GM23338 (cell line): ENCODE results near the gene RSRC1. TPM values are rescaled to one million over a fixed set of nuclear protein-coding genes. Genes with fewer than 3 reads are reported as not detected.

Experiments used
- ATAC-seq: fragments of 200-7000 bp; cut with Tn5 transposase; 3 replicates; pipeline ENCODE4 v1.9.1; 2020
- DNase-seq: peaks from one replicate; pipeline ENCODE4 v3.0.0-alpha.2; 2015; ENCODE audit warnings: low spot score
- H2AFZ ChIP-seq: fragments of 200-600 bp; sonication (generic); 2 replicates; pipeline ENCODE4 v1.8.0; 2016; ENCODE audit warnings: antibody characterized with exemption, mild to moderate bottlenecking, moderate library complexity
- H3F3A ChIP-seq: fragments of 200-600 bp; sonication (generic); replicated peaks from 2 replicates; pipeline ENCODE4 v1.8.0; 2017; ENCODE audit warnings: antibody characterized with exemption, mixed run types, low read depth
- H3K27ac ChIP-seq: fragments of 200-600 bp; sonication (generic); 2 replicates; pipeline ENCODE4 v1.6.1; 2016; ENCODE audit warnings: low read depth
- H3K27me3 ChIP-seq: fragments of 200-600 bp; sonication (generic); 2 replicates; pipeline ENCODE4 v1.8.0; 2016; ENCODE audit warnings: mild to moderate bottlenecking, mixed run types, moderate library complexity; ENCODE audit not compliant: insufficient read depth
- H3K36me3 ChIP-seq: fragments of 200-600 bp; sonication (generic); 2 replicates; pipeline ENCODE4 v1.8.0; 2016; ENCODE audit warnings: mild to moderate bottlenecking; ENCODE audit not compliant: insufficient read depth
- H3K4me1 ChIP-seq: fragments of 200-600 bp; sonication (generic); 2 replicates; pipeline ENCODE4 v1.8.0; 2016; ENCODE audit warnings: mild to moderate bottlenecking, moderate library complexity; ENCODE audit not compliant: insufficient read depth
- H3K4me2 ChIP-seq: fragments of 200-600 bp; sonication (generic); 2 replicates; pipeline ENCODE4 v1.7.1; 2017; ENCODE audit warnings: mixed run types
- H3K4me3 ChIP-seq: fragments of 200-600 bp; sonication (generic); 2 replicates; pipeline ENCODE4 v1.6.1; 2016; ENCODE audit warnings: mixed run types
- H3K79me2 ChIP-seq: fragments of 200-600 bp; sonication (generic); replicated peaks from 2 replicates; pipeline ENCODE4 v1.8.0; 2017; ENCODE audit warnings: mild to moderate bottlenecking; ENCODE audit not compliant: insufficient read depth
- H3K9me2 ChIP-seq: fragments of 200-600 bp; sonication (generic); 2 replicates; pipeline ENCODE4 v1.8.0; 2017; ENCODE audit not compliant: insufficient read depth
- H4K20me1 ChIP-seq: fragments of 200-600 bp; sonication (generic); replicated peaks from 2 replicates; pipeline ENCODE4 v1.8.0; 2017; ENCODE audit warnings: mild to moderate bottlenecking; ENCODE audit not compliant: insufficient read depth
- H3K27ac Mint-ChIP-seq: 2 replicates; pipeline ENCODE4 v1.8.0; 2020; ENCODE audit warnings: inconsistent platforms, mild to moderate bottlenecking, moderate library complexity, mixed read lengths
- H3K27me3 Mint-ChIP-seq: 3 replicates; pipeline ENCODE4 v1.8.0; 2022; ENCODE audit warnings: low read depth, mild to moderate bottlenecking, moderate library complexity, mixed read lengths, inconsistent platforms; ENCODE audit not compliant: insufficient read depth, poor library complexity
- H3K36me3 Mint-ChIP-seq: 3 replicates; pipeline ENCODE4 v1.8.0; 2021; ENCODE audit warnings: low read depth, mild to moderate bottlenecking, inconsistent platforms, moderate library complexity, mixed read lengths
- H3K4me1 Mint-ChIP-seq: 3 replicates; pipeline ENCODE4 v1.8.0; 2020; ENCODE audit warnings: mild to moderate bottlenecking, inconsistent platforms, mixed read lengths
- H3K4me3 Mint-ChIP-seq: 3 replicates; pipeline ENCODE4 v1.8.0; 2021; ENCODE audit warnings: moderate library complexity, mild to moderate bottlenecking, inconsistent platforms, mixed read lengths
- H3K9me3 Mint-ChIP-seq: 3 replicates; pipeline ENCODE4 v1.8.0; 2020; ENCODE audit warnings: moderate library complexity, mild to moderate bottlenecking, inconsistent platforms, mixed read lengths
- CREB1 ChIP-seq: fragments of 250-450 bp; sonication (Bioruptor Pico); IDR thresholded peaks from 2 replicates; pipeline ENCODE4 v1.5.0; 2020; ENCODE audit warnings: low read depth, mild to moderate bottlenecking, moderate library complexity
- EZH2 ChIP-seq: fragments of 200-600 bp; sonication (generic); IDR thresholded peaks from one replicate; pipeline ENCODE4 v1.8.0; 2017; ENCODE audit warnings: antibody characterized with exemption, mild to moderate bottlenecking, low read depth; ENCODE audit not compliant: unreplicated experiment
- EZH2phosphoT487 ChIP-seq: fragments of 200-600 bp; sonication (generic); IDR thresholded peaks from one replicate; pipeline ENCODE4 v1.8.1; 2018; ENCODE audit warnings: antibody characterized with exemption; ENCODE audit not compliant: unreplicated experiment
- JUNB ChIP-seq: IDR thresholded peaks from one replicate; pipeline ENCODE4 v1.6.1; 2016; ENCODE audit warnings: antibody characterized with exemption; ENCODE audit not compliant: unreplicated experiment
- NANOG ChIP-seq: IDR thresholded peaks from 2 replicates; pipeline ENCODE4 v1.6.1; 2016; ENCODE audit warnings: antibody characterized with exemption, borderline replicate concordance
- POLR2AphosphoS5 ChIP-seq: IDR thresholded peaks from 2 replicates; pipeline ENCODE4 v1.6.1; 2016; ENCODE audit warnings: antibody characterized with exemption, low read depth
- STAT1 ChIP-seq: IDR thresholded peaks from one replicate; pipeline ENCODE4 v1.6.1; 2016; ENCODE audit warnings: antibody characterized with exemption; ENCODE audit not compliant: unreplicated experiment
- ZNF331 ChIP-seq: fragments of 250-450 bp; sonication (Bioruptor Pico); IDR thresholded peaks from 2 replicates; pipeline ENCODE4 v1.5.0; 2020; ENCODE audit warnings: low read depth, mild to moderate bottlenecking, moderate library complexity
- polyA plus RNA-seq: library from polyadenylated mRNA; unstranded; fragments of >200 nt; fragmentation: Nextera tagmentation; extraction: Ambion mirVana; gene quantifications from 2 replicates; pipeline ENCODE4 v1.2.1, GENCODE V29; 2016
- total RNA-seq: library from RNA; depleted of rRNA; stranded (reverse); fragments of >200 nt; shearing (Covaris generic); gene quantifications from 2 replicates; pipeline ENCODE4 v1.2.3, GENCODE V29; 2014
- TF ChIP-seq, protein P1 (sequence below), 2 experiments: fragments of 200-600 bp in 1 of 2; sonication (generic) in 1 of 2; conservative IDR thresholded peaks; 2 replicates each; pipeline versions ENCODE4 v1.5.1 to v1.6.1; 2016 to 2017; ENCODE audit warnings: antibody characterized with exemption in 2 of 2, low read depth in 2 of 2, mild to moderate bottlenecking in 2 of 2, moderate library complexity in 1 of 2
- TF ChIP-seq, protein P2 (sequence below): IDR thresholded peaks from one replicate; pipeline ENCODE4 v1.6.1; 2018; ENCODE audit warnings: antibody characterized with exemption; ENCODE audit not compliant: unreplicated experiment
- TF ChIP-seq, protein P3 (sequence below): fragments of 250-450 bp; sonication (Bioruptor Pico); IDR thresholded peaks from 2 replicates; pipeline ENCODE4 v1.5.0; 2020; ENCODE audit warnings: mild to moderate bottlenecking, moderate library complexity

The RSRC1 gene
- total and polyA plus RNA-seq, 2 experiments from 2014 or later = 32.5 to 76.8 TPM

DNA sequence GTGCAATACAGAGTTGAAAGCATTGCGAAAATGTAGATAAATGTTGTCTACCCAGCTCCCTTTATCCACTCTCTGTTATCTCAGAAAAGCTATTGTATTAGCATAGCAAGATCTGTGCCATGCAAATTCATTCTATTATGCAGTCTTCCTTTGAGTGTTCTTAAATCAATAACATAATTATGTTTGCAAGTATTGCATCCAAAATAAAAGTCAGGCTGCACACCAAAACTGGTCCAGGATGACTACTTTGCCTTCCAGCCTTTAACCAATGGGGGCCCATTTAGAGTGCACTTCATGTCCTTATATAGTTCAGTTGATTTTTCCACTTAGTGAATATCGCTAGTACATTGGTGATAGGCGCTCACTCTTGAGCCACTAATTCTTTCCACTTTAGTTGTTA is 353.7 kb downstream of the RSRC1 start (continued):
- TF ChIP-seq EZH2phosphoT487 = no peak
- TF ChIP-seq STAT1 = no peak
- TF ChIP-seq, protein P1, sequence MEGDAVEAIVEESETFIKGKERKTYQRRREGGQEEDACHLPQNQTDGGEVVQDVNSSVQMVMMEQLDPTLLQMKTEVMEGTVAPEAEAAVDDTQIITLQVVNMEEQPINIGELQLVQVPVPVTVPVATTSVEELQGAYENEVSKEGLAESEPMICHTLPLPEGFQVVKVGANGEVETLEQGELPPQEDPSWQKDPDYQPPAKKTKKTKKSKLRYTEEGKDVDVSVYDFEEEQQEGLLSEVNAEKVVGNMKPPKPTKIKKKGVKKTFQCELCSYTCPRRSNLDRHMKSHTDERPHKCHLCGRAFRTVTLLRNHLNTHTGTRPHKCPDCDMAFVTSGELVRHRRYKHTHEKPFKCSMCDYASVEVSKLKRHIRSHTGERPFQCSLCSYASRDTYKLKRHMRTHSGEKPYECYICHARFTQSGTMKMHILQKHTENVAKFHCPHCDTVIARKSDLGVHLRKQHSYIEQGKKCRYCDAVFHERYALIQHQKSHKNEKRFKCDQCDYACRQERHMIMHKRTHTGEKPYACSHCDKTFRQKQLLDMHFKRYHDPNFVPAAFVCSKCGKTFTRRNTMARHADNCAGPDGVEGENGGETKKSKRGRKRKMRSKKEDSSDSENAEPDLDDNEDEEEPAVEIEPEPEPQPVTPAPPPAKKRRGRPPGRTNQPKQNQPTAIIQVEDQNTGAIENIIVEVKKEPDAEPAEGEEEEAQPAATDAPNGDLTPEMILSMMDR (conservative IDR thresholded peaks at IDR 0.05; ENCODE audit: low read depth in 2 of 2) = no peak
- TF ChIP-seq ZNF331 = no peak
- TF ChIP-seq JUNB = no peak
- no peak for TF ChIP-seq NANOG

DNA sequence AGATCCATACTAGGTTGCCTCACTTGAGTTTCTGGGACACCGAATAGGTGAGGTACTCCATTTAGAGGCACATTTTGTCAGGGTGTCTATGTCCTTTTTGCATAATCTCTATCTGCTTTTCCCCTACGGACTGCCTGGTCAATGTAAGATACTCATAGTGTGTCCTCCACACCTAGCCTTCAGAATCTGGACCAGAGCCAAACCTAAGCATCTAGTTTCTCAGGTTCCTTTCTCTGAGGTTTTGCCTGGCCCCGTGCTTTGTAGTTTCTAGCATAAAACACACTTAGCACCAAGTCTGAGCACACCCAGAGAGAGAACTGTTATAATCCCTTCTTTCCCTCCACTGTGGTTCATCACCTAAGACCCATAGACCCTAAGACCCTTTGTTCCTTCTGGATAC is 355.2 kb downstream of the RSRC1 start:
- no peak overlapping the region for H3K4me2 ChIP-seq
- no peak overlapping the region for H3K27ac ChIP-seq
- H3K79me2 ChIP-seq = no peaks in the 10 kb centered on the region
- H2AFZ ChIP-seq = no peak overlapping the region
- Mint-ChIP-seq H3K36me3 (no peaks in the 10 kb centered on the region), H3K4me3 (no peak overlapping the region), H3K27ac (no peak overlapping the region), H3K27me3 (peaks cover 1% of the 10 kb centered on the region), H3K4me1 (no peaks in the 10 kb centered on the region), H3K9me3 (no peaks in the 10 kb centered on the region)
- no peaks in the 10 kb centered on the region for H4K20me1 ChIP-seq
- no peaks in the 10 kb centered on the region for H3K9me2 ChIP-seq
- no peak for DNase-seq
- H3K4me1 ChIP-seq = no peaks in the 10 kb centered on the region
- H3K36me3 ChIP-seq = no peaks in the 10 kb centered on the region
- TF ChIP-seq STAT1 (no peak), NANOG (no peak), CREB1 (CRISPR knock-in tag) (no peak), EZH2phosphoT487 (no peak), ZNF331 (no peak), EZH2 (no peak), POLR2AphosphoS5 (no peak), JUNB (no peak)
- TF ChIP-seq, protein P1 (conservative IDR thresholded peaks at IDR 0.05; ENCODE audit: low read depth in 2 of 2) = no peak
- TF ChIP-seq, protein P2, sequence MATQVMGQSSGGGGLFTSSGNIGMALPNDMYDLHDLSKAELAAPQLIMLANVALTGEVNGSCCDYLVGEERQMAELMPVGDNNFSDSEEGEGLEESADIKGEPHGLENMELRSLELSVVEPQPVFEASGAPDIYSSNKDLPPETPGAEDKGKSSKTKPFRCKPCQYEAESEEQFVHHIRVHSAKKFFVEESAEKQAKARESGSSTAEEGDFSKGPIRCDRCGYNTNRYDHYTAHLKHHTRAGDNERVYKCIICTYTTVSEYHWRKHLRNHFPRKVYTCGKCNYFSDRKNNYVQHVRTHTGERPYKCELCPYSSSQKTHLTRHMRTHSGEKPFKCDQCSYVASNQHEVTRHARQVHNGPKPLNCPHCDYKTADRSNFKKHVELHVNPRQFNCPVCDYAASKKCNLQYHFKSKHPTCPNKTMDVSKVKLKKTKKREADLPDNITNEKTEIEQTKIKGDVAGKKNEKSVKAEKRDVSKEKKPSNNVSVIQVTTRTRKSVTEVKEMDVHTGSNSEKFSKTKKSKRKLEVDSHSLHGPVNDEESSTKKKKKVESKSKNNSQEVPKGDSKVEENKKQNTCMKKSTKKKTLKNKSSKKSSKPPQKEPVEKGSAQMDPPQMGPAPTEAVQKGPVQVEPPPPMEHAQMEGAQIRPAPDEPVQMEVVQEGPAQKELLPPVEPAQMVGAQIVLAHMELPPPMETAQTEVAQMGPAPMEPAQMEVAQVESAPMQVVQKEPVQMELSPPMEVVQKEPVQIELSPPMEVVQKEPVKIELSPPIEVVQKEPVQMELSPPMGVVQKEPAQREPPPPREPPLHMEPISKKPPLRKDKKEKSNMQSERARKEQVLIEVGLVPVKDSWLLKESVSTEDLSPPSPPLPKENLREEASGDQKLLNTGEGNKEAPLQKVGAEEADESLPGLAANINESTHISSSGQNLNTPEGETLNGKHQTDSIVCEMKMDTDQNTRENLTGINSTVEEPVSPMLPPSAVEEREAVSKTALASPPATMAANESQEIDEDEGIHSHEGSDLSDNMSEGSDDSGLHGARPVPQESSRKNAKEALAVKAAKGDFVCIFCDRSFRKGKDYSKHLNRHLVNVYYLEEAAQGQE = no peak
- TF ChIP-seq, protein P3, sequence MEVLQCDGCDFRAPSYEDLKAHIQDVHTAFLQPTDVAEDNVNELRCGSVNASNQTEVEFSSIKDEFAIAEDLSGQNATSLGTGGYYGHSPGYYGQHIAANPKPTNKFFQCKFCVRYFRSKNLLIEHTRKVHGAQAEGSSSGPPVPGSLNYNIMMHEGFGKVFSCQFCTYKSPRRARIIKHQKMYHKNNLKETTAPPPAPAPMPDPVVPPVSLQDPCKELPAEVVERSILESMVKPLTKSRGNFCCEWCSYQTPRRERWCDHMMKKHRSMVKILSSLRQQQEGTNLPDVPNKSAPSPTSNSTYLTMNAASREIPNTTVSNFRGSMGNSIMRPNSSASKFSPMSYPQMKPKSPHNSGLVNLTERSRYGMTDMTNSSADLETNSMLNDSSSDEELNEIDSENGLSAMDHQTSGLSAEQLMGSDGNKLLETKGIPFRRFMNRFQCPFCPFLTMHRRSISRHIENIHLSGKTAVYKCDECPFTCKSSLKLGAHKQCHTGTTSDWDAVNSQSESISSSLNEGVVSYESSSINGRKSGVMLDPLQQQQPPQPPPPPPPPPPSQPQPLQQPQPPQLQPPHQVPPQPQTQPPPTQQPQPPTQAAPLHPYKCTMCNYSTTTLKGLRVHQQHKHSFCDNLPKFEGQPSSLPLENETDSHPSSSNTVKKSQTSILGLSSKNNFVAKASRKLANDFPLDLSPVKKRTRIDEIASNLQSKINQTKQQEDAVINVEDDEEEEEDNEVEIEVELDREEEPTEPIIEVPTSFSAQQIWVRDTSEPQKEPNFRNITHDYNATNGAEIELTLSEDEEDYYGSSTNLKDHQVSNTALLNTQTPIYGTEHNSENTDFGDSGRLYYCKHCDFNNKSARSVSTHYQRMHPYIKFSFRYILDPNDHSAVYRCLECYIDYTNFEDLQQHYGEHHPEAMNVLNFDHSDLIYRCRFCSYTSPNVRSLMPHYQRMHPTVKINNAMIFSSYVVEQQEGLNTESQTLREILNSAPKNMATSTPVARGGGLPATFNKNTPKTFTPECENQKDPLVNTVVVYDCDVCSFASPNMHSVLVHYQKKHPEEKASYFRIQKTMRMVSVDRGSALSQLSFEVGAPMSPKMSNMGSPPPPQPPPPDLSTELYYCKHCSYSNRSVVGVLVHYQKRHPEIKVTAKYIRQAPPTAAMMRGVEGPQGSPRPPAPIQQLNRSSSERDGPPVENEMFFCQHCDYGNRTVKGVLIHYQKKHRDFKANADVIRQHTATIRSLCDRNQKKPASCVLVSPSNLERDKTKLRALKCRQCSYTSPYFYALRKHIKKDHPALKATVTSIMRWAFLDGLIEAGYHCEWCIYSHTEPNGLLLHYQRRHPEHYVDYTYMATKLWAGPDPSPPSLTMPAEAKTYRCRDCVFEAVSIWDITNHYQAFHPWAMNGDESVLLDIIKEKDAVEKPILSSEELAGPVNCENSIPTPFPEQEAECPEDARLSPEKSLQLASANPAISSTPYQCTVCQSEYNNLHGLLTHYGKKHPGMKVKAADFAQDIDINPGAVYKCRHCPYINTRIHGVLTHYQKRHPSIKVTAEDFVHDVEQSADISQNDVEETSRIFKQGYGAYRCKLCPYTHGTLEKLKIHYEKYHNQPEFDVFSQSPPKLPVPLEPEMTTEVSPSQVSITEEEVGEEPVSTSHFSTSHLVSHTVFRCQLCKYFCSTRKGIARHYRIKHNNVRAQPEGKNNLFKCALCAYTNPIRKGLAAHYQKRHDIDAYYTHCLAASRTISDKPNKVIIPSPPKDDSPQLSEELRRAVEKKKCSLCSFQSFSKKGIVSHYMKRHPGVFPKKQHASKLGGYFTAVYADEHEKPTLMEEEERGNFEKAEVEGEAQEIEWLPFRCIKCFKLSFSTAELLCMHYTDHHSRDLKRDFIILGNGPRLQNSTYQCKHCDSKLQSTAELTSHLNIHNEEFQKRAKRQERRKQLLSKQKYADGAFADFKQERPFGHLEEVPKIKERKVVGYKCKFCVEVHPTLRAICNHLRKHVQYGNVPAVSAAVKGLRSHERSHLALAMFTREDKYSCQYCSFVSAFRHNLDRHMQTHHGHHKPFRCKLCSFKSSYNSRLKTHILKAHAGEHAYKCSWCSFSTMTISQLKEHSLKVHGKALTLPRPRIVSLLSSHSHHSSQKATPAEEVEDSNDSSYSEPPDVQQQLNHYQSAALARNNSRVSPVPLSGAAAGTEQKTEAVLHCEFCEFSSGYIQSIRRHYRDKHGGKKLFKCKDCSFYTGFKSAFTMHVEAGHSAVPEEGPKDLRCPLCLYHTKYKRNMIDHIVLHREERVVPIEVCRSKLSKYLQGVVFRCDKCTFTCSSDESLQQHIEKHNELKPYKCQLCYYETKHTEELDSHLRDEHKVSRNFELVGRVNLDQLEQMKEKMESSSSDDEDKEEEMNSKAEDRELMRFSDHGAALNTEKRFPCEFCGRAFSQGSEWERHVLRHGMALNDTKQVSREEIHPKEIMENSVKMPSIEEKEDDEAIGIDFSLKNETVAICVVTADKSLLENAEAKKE = no peak
- no peaks in the 10 kb centered on the region for H3F3A ChIP-seq
- H3K27me3 ChIP-seq = no peaks in the 10 kb centered on the region
- no peak overlapping the region for H3K4me3 ChIP-seq
- no peak for ATAC-seq
